HEK293T (cell line): ENCODE measurements around the gene C4orf51.

Experiments
- ARNT ChIP-seq: fragments of 450-650 bp; IDR thresholded peaks from 2 replicates; pipeline ENCODE4 v1.6.1; 2017; ENCODE audit warnings: mild to moderate bottlenecking
- BHLHE40 ChIP-seq: fragments of 450-650 bp; IDR thresholded peaks from 2 replicates; pipeline ENCODE4 v1.6.1; 2016; ENCODE audit warnings: mild to moderate bottlenecking, moderate library complexity, borderline replicate concordance
- ELF4 ChIP-seq: fragments of 450-650 bp; IDR thresholded peaks from 2 replicates; pipeline ENCODE4 v1.6.1; 2017; ENCODE audit warnings: antibody characterized with exemption
- FOXA1 ChIP-seq: fragments of 450-650 bp; IDR thresholded peaks from 2 replicates; pipeline ENCODE4 v1.6.1; 2016; ENCODE audit warnings: mild to moderate bottlenecking
- FOXK2 ChIP-seq: fragments of 450-650 bp; IDR thresholded peaks from 2 replicates; pipeline ENCODE4 v1.6.1; 2016; ENCODE audit warnings: mild to moderate bottlenecking
- FOXM1 ChIP-seq: fragments of 450-650 bp; IDR thresholded peaks from 2 replicates; pipeline ENCODE4 v1.6.1; 2017; ENCODE audit warnings: mild to moderate bottlenecking, borderline replicate concordance
- HDGF ChIP-seq: fragments of 450-650 bp; IDR thresholded peaks from 2 replicates; pipeline ENCODE4 v1.6.1; 2017; ENCODE audit warnings: antibody characterized with exemption, borderline replicate concordance
- LEF1 ChIP-seq: fragments of 450-650 bp; IDR thresholded peaks from 2 replicates; pipeline ENCODE4 v1.6.1; 2017; ENCODE audit warnings: mild to moderate bottlenecking, borderline replicate concordance
- NFRKB ChIP-seq: fragments of 450-650 bp; IDR thresholded peaks from 2 replicates; pipeline ENCODE4 v1.6.1; 2016; ENCODE audit warnings: mild to moderate bottlenecking, moderate library complexity
- PKNOX1 ChIP-seq: fragments of 450-650 bp; IDR thresholded peaks from 2 replicates; pipeline ENCODE4 v1.6.1; 2016
- SP1 ChIP-seq: fragments of 450-650 bp; IDR thresholded peaks from 2 replicates; pipeline ENCODE4 v1.6.1; 2017
- SUZ12 ChIP-seq: fragments of 450-650 bp; IDR thresholded peaks from 2 replicates; pipeline ENCODE4 v1.6.1; 2016; ENCODE audit warnings: mild to moderate bottlenecking
- TARDBP ChIP-seq: fragments of 450-650 bp; IDR thresholded peaks from 2 replicates; pipeline ENCODE4 v1.6.1; 2016

GRCh38 chr4:145760176-145760575, 80.2 kb downstream of the C4orf51 start:
- TF ChIP-seq LEF1 (no peak), SP1 (no peak), BHLHE40 (no peak), ELF4 (no peak), ARNT (no peak), FOXA1 (no peak), NFRKB (no peak), SUZ12 (no peak), PKNOX1 (no peak), FOXK2 (no peak), HDGF (no peak), FOXM1 (no peak), TARDBP (no peak)
